NCI-H82 (cell line): ENCODE results near the gene RAB43.
A peak's percentile ranks its signal among the peaks of the same experiment; 100 is the strongest.
"Not testable (repeated sequence)": the region's sequence is repeated elsewhere in the genome, so short reads cannot be mapped to it uniquely, and the experiment has no call there.

Source experiments
- DNase-seq: peaks from one replicate; lab custom pipeline; 2025; lab: John Stamatoyannopoulos, UW

Gene RAB43

DNA sequence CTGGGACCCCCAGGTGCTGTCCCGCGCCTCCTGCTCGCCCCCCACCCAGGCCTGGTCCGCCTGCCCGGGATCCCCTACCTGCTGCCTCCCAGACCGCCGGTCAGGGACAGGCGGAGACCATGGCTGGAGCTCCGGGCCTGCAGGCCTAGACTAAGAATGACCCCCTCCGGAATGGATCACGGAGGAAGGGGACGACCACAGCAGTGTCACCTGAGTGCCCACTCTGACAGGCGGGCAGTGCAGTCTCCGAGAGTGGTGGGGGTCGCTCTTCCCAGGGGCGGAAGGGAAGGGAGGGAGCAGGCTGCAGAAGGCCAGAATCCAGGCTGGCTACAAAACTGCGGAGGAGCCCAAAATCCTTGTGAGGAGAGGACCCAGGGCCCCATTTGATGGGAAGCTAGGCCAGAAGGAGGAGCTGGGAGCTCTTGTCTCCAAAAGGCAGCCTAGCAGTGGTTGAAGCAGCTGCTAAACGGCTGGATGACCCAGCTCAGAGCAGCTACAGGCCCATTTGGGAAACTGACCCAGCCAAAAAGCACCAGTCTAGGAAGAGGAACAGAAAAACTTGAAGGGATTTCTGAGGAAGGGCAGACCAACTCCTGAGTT, 908 bp upstream of the RAB43 start:
- DNase-seq = peak; percentile 37

DNA sequence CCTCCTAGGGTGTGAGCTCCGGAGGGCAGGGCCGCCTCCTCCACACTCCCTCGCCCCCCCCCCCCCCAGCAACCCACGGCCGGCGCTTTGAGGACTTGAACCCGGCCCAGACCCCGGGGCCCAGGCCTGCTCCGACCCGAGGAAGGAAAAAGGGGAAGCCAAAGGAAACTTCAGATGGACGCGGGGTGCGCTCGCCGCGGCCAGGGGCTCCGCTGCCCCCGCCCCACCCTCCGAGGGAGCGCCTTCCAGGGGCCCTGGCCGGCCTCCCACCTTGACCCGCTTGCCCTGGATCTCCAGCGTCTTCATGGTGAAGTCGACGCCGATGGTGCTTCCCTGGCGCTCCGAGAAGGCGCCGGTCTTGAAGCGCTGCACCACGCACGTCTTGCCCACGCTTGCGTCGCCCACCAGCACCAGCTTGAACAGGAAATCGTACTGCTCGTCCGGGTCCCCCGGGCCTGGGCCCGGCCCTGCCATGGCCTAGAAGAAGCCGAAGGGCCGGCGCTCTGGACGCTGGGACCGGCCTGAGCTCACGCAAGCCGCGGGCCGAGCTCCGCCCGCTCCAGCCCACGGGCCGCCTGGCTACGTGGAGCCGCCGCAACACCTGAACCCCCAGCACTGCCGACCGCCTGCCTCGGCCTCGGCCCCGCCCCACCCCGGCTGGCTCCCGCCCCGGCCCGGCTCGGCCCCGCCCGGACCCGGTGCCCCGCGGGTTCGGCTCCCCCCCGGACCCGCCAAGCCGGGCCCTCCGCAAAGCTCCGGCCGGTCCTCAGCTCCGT, 400 bp downstream of the RAB43 start:
- DNase-seq = peak; percentile 66

DNA sequence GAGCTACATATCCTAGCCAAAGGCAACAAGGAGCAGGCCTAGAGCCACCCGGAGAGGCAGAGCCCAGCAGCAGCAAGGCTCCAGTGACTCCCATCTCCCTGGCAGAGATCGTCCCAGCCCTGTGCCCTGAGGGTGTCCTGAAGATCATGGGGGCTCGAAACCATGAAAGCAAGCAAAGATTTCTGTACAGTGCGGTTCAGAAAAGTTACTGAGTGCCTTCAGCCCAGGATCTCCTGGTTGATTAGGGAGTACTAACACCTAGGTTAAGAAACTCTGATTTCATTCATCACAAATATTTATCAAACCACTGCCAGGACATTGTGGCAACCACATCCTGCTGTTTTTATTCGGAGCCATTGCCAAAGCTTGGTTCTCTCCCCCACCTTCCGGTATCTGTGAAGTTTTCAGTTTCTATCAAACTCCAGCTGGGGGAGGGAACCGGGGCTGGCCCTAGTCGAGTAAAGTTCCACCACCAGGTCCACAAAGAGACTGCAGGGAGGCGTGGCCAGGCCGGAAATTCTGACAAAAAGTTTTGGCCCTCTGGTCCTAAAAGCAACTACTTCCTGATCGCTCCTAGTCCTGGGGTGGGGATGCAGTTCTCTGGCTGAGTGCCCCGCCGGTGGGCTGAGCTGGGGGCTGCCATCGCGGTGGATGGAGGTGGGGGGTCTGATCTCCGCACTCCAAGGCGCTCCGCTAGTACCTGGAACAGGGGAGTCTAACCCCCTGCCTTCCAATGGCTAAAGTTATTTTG, 1.2 kb downstream of the RAB43 start:
- DNase-seq = peak; percentile 49

GRCh38 chr3:129119365-129120100, 2.1 kb downstream of the RAB43 start:
- DNase-seq = no peak

DNA sequence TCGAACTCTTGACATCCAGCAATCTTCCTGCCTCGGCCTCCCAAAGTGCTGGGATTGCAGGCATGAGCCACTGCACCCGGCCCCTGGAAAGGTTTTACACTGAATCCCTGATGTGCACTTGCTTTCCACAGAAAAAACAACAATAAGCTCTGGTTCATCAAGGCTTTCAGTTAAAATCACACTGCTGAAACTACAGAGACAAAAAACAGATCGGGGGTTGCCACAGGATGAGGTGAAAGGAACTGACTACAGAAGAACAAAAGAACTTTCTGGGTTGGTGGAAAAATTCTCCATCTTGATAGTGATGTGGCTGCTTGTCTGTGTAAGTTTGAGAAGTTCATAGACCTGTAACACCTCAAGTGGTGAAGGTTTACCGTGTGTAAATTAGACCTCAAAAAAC, 2.9 kb downstream of the RAB43 start:
- no peak for DNase-seq

- no peak for DNase-seq
Observed at GRCh38 chr3:129117134-129117533, 4.5 kb downstream of the RAB43 start.

DNA sequence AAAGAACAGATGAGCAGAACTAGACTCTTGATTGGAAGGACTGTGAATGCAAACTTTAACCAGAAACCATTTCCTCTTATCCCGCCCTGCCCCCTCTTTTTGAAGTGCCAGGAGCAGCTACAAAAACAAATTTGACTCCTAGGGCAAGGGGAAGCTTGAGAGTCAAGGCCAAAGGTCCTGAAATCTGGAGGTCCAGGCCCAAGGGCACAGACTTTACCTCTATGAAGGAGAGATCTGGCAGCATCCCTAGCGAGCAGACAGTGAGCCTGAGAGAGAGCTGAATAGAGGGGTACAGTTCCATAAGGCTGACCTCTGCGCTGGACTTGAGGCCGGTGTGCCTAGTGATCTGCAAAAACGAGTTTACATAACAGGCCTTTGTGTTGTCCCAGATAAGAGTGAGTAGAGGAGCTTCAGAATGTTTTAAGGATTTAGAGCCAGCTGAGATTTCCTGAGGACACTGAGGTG, 5.1 kb downstream of the RAB43 start:
- peak; percentile 27 for DNase-seq

DNA sequence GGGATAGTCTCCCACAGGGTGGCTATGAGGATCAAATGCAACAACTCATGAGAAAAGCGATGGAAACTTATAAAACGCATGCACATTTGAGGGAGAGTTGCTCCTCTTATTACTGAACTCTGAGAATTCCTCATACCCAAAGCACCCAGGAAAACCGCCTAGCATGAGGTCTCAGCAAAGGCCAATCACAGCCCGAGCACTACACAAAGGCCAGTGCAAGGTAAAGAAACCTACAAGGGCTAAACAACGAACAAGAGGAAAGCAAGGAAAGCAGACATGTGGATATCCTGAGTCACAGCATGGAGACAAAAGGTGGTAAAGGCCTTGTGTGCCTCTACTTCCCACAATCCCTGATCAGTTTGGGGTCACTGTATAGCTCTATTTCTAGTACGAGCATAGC, 7.1 kb downstream of the RAB43 start:
- DNase-seq = no peak

DNA sequence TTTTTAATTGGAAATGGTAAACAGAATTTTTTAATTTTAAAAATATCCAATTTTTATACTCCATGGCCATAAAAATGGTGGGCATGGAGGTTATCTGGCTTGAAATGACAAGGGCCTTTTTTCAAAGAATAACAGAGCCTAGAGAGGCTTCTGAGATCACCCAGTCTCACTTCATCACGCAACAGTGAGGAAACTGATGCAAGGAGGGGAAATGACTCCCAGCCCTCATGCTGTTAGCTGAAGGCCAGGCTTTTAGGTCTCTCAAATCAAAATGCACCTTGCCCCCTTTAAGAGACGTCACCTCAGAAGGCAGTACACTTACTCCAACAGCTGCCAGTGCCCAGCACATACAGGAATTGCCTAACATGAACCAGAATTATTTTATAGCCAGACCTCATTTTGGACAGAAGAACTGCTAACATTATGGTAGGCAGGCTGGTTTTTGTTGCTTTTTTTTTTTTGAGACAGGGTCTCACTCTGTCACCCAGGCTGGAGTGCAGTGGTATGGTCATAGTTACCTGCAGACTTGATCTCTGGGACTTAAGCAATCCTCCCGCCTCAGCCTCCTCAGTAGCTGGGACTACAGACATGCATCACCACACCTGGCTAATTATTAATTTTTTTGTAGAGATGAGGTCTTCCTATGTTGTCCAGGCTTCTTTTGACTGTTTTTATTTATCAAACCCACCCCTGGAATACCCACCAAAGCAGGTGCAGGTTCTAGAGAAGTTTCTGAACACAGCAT, 9.1 kb downstream of the RAB43 start:
- DNase-seq = no peak

GRCh38 chr3:129111076-129111780, 10.4 kb downstream of the RAB43 start:
- not testable (repeated sequence) for DNase-seq

- no peak for DNase-seq
Observed at GRCh38 chr3:129107793-129108192, 13.8 kb downstream of the RAB43 start.

- no peak for DNase-seq
Observed at GRCh38 chr3:129106866-129107565, 14.6 kb downstream of the RAB43 start.

DNA sequence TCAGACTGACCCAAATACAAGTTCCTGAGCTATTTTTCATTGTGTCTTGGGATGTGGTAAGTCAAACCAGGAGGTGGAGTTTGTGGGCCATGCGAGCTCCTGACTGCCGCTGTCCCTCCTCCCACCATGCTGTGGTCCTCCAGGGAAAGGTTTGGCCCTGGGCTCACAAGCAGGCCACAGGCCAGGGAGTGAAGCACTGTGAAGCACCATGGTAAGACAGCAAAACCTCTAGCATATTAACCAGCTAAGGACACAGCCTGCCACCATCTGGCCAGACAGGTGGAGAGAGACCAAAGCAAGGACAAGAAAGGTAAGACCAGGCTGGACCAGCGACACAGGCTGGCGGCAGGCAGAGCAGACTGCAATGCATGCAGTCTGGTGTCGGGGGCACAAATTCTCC, 15.3 kb downstream of the RAB43 start:
- peak; percentile 70 for DNase-seq

- no peak for DNase-seq
Observed at GRCh38 chr3:129105862-129106261, 15.7 kb downstream of the RAB43 start.

DNA sequence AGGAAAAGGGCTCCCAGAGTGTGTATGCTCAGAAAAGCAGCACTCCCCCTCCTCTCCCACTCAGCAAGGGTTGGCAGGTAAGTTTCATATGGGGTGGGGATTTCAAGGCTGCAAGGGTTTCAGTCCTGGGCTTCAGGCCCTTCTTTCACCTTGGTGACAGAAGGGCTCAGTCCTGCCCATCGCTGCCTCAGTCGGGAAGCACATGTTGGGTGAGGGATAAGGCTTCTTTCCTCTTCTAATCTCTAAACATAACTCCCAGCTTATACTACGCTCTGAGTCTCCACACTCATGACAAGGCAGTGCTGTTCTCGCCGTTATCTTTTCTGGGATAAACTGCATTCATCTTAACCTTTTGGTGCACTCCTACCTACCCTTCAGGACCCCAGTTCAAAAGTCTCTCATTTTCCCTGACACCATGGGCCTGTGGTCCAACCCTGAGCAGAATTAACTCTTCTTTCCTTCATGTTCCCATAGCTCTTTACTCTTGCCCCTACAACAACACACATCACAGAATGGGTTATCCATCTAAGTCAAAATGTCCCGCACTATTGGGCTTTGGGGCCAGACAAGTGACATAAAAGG, 17.0 kb downstream of the RAB43 start:
- DNase-seq = peak; percentile 68

GRCh38 chr3:129104051-129104450, 17.6 kb downstream of the RAB43 start:
- no peak for DNase-seq

DNA sequence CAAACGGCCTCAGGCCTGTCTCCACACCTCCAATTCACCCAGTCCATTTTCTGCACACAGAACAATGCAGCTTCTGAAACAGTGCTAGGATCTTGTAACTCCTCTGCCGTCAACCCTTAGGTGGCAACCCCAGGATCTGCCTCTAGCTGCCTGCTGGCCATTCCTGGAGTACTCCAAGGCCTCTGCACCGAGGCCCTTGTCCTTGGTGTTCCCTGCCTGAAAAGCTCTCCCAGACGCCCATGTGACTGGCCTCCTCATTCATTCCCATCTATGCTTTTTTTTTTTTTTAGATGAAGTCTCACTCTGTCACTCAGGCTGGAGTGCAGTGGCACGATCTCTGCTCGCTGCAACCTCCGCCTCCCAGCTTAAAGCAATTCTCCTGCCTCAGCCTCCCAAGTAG, 18.3 kb downstream of the RAB43 start:
- no peak for DNase-seq

GRCh38 chr3:129101370-129102138, 20.1 kb downstream of the RAB43 start:
- DNase-seq = no peak

DNA sequence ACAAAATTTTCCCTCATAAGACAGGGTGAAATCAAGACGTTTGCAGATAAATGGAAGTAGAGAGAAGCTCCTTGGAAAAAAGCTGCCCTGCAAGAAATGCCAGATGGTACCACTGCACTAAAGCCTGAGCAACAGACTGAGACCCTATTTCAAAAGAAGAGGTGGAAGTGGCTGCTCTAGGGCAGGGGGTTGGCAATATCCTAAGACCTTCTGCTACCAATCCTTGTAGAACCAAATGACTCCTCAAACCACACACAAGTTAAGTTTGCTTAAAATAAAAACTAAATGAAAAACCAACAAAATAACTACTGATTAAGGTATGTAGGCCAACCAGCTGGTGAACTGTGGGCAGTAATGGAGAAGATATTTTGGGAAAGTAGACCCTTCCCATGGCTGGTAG, 21.3 kb downstream of the RAB43 start:
- DNase-seq = no peak
